Caco-2 (cell line): ENCODE data around the gene IKZF1. TPM values are rescaled to one million over a fixed set of nuclear protein-coding genes. Genes with fewer than 3 reads are reported as not detected.

Source experiments
- BruUV-seq: library from RNA; stranded (reverse); fragments of 400-500 nt; replicated peaks from 2 replicates; lab custom pipeline; 2021; lab: Mats Ljungman, UMichigan
- CTCF ChIA-PET: fragments of 300-600 bp; sonication (Branson Sonifier 250); formaldehyde crosslinking; loops from one replicate; lab custom pipeline; 2022; ENCODE audit warnings: antibody characterized with exemption; lab: Charles Lee
- POLR2A ChIA-PET: fragments of 300-600 bp; sonication (Branson Sonifier 250); formaldehyde crosslinking; loops from one replicate; lab custom pipeline; 2022; ENCODE audit warnings: antibody characterized with exemption; lab: Charles Lee
- DNase-seq, 2 experiments: peaks; one replicate each; pipeline versions ENCODE4 v3.0.0 to v3.0.0-alpha.2; 2020 to 2022
- H3K27me3 ChIP-seq: replicated peaks from 2 replicates; pipeline ENCODE4 v1.6.0; 2011; ENCODE audit warnings: low read length; ENCODE audit not compliant: control insufficient read depth, insufficient read depth
- H3K36me3 ChIP-seq: 2 replicates; pipeline ENCODE4 v1.5.1; 2011; ENCODE audit warnings: low read length; ENCODE audit not compliant: control insufficient read depth, insufficient read depth
- H3K4me1 ChIP-seq: fragments of 250-450 bp; sonication (Bioruptor Pico); 2 replicates; pipeline ENCODE4 v1.5.1; 2020; ENCODE audit warnings: mild to moderate bottlenecking
- H3K4me3 ChIP-seq: 2 replicates; pipeline ENCODE4 v1.5.1; 2011; ENCODE audit warnings: low read depth, mild to moderate bottlenecking, control low read depth, low read length
- H3K9me3 ChIP-seq: fragments of 250-450 bp; sonication (Bioruptor Pico); 2 replicates; pipeline ENCODE4 v1.5.1; 2020; ENCODE audit warnings: mild to moderate bottlenecking, moderate library complexity
- H3K27ac Mint-ChIP-seq: one replicate; pipeline ENCODE4 v1.8.0; 2022; ENCODE audit warnings: mixed read lengths; ENCODE audit not compliant: unreplicated experiment
- H3K27me3 Mint-ChIP-seq: one replicate; pipeline ENCODE4 v1.8.0; 2022; ENCODE audit warnings: mixed read lengths; ENCODE audit not compliant: insufficient read depth, unreplicated experiment
- H3K36me3 Mint-ChIP-seq: one replicate; pipeline ENCODE4 v1.8.0; 2022; ENCODE audit warnings: mild to moderate bottlenecking, mixed read lengths; ENCODE audit not compliant: insufficient read depth, unreplicated experiment
- H3K4me1 Mint-ChIP-seq: one replicate; pipeline ENCODE4 v1.8.0; 2022; ENCODE audit warnings: low read depth, mixed read lengths; ENCODE audit not compliant: unreplicated experiment
- H3K4me3 Mint-ChIP-seq: one replicate; pipeline ENCODE4 v1.8.0; 2022; ENCODE audit warnings: mild to moderate bottlenecking, moderate library complexity, mixed read lengths; ENCODE audit not compliant: unreplicated experiment
- H3K9me3 Mint-ChIP-seq: one replicate; pipeline ENCODE4 v1.8.0; 2022; ENCODE audit warnings: mixed read lengths; ENCODE audit not compliant: unreplicated experiment
- CTCF ChIP-seq, 2 experiments: fragments of 200-600 bp in 1 of 2; IDR thresholded peaks; 1 replicate in 1 of 2; 2 replicates in 1 of 2; pipeline versions ENCODE4 v1.5.1 to v1.8.0; 2011 to 2022; ENCODE audit warnings: antibody characterized with exemption in 1 of 2, control low read depth in 1 of 2, inconsistent platforms in 1 of 2, low read depth in 1 of 2, low read length in 1 of 2, mild to moderate bottlenecking in 1 of 2, moderate library complexity in 1 of 2; ENCODE audit not compliant: insufficient read depth in 1 of 2, severe bottlenecking in 1 of 2, unreplicated experiment in 1 of 2
- intact Hi-C: fragments of 100-400 bp; cut with micrococcal nuclease; formaldehyde crosslinking; loops from one replicate; pipeline ENCODE4 v1.10.0; 2022; ENCODE audit not compliant: unreplicated experiment
- total RNA-seq: library from RNA; stranded (reverse); gene quantifications from 2 replicates; pipeline ENCODE4 v1.2.3, GENCODE V29; 2022

IKZF1 gene
- total RNA-seq, 1 experiment from 2014 or later = not detected

- no peak overlapping the region for H3K27ac Mint-ChIP-seq
- no peaks in the 10 kb centered on the region for H3K9me3 ChIP-seq
- peaks cover 14% of the 10 kb centered on the region for H3K27me3 Mint-ChIP-seq
- H3K27me3 ChIP-seq = no peaks in the 10 kb centered on the region; the same call in none of the 2 replicates
- no peak for TF ChIP-seq CTCF (IDR thresholded peaks at IDR 0.05; ENCODE audit: insufficient read depth in 1 of 2, low read depth in 1 of 2, low read length in 1 of 2, severe bottlenecking in 1 of 2, unreplicated experiment in 1 of 2)
- H3K36me3 ChIP-seq = no peaks in the 10 kb centered on the region
- CTCF ChIA-PET = no interaction called here
- no peaks in the 10 kb centered on the region for H3K36me3 Mint-ChIP-seq
- intact Hi-C loops = no loop called here
- no peaks in the 10 kb centered on the region for H3K9me3 Mint-ChIP-seq
- no peak overlapping the region for H3K4me3 Mint-ChIP-seq
- no peak for DNase-seq
- no peak overlapping the region for H3K4me3 ChIP-seq
- H3K4me1 ChIP-seq = no peaks in the 10 kb centered on the region
- H3K4me1 Mint-ChIP-seq = no peaks in the 10 kb centered on the region
- POLR2A ChIA-PET = interaction anchor here (0.6 kb wide), 1 partner anchor 116 kb away, joined by 3 read pairs; no protein-coding TSS in a partner anchor
- no TSS peak for BruUV-seq
Observed at GRCh38 chr7:50352282-50352681, 47.8 kb downstream of the IKZF1 start.

GRCh38 chr7:50352751-50353150, 48.2 kb downstream of the IKZF1 start:
- H3K4me3 Mint-ChIP-seq = no peak overlapping the region
- intact Hi-C loops = no loop called here
- H3K27ac Mint-ChIP-seq = no peak overlapping the region
- H3K9me3 Mint-ChIP-seq = no peaks in the 10 kb centered on the region
- no peaks in the 10 kb centered on the region for H3K9me3 ChIP-seq
- no peaks in the 10 kb centered on the region for H3K36me3 Mint-ChIP-seq
- ChIA-PET POLR2A (no interaction called here), CTCF (no interaction called here)
- H3K4me1 ChIP-seq = no peaks in the 10 kb centered on the region
- TF ChIP-seq CTCF (IDR thresholded peaks at IDR 0.05; ENCODE audit: insufficient read depth in 1 of 2, low read depth in 1 of 2, low read length in 1 of 2, severe bottlenecking in 1 of 2, unreplicated experiment in 1 of 2) = no peak
- no peaks in the 10 kb centered on the region; the same call in 1 of the 2 replicates for H3K27me3 ChIP-seq
- peaks cover 16% of the 10 kb centered on the region for H3K27me3 Mint-ChIP-seq
- H3K4me1 Mint-ChIP-seq = no peaks in the 10 kb centered on the region
- H3K36me3 ChIP-seq = no peaks in the 10 kb centered on the region
- BruUV-seq = no TSS peak
- H3K4me3 ChIP-seq = no peak overlapping the region
- no peak for DNase-seq

GRCh38 chr7:50353201-50353600, 48.7 kb downstream of the IKZF1 start:
- Histone ChIP-seq H3K27me3 (no peaks in the 10 kb centered on the region), H3K4me1 (no peaks in the 10 kb centered on the region), H3K9me3 (no peaks in the 10 kb centered on the region), H3K4me3 (no peak overlapping the region), H3K36me3 (no peaks in the 10 kb centered on the region)
- no peaks in the 10 kb centered on the region for H3K36me3 Mint-ChIP-seq
- H3K27me3 Mint-ChIP-seq = peaks cover 19% of the 10 kb centered on the region
- POLR2A ChIA-PET = no interaction called here
- intact Hi-C loops = no loop called here
- no peaks in the 10 kb centered on the region for H3K9me3 Mint-ChIP-seq
- H3K4me1 Mint-ChIP-seq = no peaks in the 10 kb centered on the region
- CTCF ChIA-PET = no interaction called here
- TF ChIP-seq CTCF (IDR thresholded peaks at IDR 0.05; ENCODE audit: insufficient read depth in 1 of 2, low read depth in 1 of 2, low read length in 1 of 2, severe bottlenecking in 1 of 2, unreplicated experiment in 1 of 2) = no peak
- no peak overlapping the region for H3K27ac Mint-ChIP-seq
- BruUV-seq = no TSS peak
- no peak for DNase-seq
- no peak overlapping the region for H3K4me3 Mint-ChIP-seq
